HG02610 (cell line): Measurements from ENCODE around the gene MIEF2.
"Not testable (repeated sequence)": the region's sequence is repeated elsewhere in the genome, so short reads cannot be mapped to it uniquely, and the experiment has no call there.

Experiments
- ATAC-seq: cut with Tn5 transposase; IDR thresholded peaks from one replicate; pipeline ENCODE4 v1.9.1; 2021; ENCODE audit warnings: mild to moderate bottlenecking, moderate library complexity; ENCODE audit not compliant: unreplicated experiment

Gene MIEF2, protein sequence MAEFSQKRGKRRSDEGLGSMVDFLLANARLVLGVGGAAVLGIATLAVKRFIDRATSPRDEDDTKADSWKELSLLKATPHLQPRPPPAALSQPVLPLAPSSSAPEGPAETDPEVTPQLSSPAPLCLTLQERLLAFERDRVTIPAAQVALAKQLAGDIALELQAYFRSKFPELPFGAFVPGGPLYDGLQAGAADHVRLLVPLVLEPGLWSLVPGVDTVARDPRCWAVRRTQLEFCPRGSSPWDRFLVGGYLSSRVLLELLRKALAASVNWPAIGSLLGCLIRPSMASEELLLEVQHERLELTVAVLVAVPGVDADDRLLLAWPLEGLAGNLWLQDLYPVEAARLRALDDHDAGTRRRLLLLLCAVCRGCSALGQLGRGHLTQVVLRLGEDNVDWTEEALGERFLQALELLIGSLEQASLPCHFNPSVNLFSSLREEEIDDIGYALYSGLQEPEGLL

DNA sequence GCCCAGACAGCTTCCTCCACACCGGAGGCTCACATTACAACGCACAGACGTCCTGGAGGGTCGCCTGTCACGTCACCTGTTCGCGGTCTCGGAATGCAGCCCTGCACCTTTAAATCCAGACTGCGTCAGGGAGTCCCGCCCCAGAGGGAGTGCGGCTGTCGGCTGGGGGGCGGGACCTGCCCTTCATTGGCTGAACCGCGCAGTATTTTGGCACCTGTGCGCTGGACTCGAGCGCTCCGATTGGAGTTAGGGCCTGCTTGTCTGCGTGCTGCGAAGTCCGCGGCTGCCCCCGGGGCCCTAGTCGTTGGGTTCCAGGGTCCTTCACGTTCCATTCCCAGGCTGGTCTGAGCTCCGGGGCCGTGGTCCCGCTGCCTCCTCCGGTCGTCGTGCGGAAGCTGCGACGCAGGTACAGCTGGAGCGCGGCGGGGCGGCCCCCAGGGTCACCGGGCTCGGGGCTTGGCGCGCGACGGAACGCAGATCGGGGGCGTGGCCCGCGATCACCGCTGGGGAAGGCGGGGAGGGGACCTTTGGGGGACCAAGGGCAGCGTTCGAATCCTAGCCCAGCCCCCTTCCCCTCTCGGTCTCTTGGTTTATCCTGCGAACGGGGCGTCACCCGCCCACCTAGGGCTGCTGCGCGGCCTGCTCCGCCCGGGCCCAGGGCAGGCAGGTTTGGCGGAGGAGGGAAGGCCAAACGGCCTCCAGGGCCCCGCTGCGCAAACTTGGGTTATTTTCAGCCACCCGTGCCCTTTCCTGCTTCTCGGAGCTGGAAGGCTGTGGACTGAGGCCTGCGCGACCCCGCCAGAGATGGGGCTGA, at the start of gene MIEF2:
Gene MIEF2 (plus strand): TSS at position 331 of the 814 bp plus-strand sequence. CDS start 2,059 bp downstream, outside the sequence.
- peak; percentile 85 for ATAC-seq

DNA sequence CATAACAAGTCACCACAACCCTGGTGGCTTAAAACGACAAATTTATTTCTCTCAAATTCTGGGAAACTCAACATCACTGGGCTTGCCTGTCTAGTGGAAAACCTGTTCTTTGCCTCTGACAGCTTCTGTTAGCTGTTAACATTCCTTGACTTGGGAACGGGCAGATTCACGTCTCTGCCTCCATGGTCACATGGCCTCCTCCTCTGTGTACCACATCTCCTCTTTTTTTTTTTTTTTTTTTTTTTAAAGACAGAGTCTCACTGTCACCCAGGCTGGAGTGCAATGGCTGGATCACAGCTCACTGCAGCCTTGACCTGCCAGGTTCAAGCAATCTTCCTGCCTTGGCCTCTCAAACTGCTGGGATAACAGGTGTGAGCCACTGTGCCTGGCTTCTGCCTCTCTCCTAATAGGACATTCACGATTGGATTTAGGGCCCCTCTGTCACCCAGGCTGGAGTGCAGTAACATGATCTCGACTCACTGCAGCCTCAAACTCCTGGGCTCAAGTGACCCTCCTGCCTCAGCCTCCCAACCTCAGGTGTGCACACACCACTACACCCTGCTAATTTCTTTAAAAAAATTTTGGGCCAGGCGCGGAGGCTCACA, 46.7 kb upstream of the MIEF2 start:
- no peak for ATAC-seq

DNA sequence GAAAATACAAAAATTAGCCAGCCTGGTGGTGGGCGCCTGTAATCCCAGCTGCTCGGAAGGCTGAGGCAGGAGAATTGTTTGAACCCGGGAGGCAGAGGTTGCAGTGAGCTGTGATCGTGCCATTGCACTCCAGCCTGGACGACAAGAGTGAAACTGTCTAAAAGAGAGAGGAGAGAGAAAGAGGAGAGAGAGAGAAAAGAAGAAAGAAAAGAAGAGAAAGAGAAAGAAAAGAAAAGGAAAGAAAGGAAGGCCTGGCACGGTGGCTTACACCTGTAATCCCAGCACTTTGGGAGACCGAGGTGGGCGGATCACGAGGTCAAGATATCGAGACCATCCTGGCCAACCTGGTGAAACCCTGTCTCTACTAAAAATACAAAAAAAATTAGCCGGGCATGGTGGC, 43.6 kb upstream of the MIEF2 start:
- ATAC-seq, result not testable (repeated sequence)

DNA sequence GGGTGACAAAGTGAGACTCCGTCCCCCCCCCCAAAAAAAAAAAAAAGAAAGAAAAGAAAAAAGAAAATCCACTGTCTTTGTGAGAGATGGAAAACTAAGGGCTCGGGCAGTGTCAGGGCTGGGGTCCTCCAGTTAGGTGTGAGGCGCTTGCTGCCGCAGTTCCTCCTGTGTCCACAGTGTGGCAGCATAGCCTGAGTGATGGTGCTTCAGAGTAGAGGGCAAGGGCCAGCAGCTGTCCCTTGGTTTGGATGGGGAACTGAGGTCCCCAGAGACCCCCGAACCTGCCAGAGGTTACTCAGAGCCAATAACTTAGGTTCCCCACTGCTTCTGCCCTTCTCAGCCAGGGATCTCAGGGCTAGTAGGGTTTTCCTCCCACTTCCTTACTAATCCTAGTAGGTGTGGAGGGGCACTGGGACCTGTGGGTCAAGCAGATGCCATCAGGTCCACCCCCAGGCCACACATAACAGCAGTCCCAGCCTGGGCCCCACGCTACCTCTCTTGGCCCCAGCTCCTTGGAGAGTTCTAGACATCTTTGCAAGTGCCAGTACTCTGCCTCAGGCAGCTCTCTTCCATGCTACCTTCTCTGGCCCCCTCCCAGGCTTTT, 42.9 kb upstream of the MIEF2 start:
- ATAC-seq, result no peak

DNA sequence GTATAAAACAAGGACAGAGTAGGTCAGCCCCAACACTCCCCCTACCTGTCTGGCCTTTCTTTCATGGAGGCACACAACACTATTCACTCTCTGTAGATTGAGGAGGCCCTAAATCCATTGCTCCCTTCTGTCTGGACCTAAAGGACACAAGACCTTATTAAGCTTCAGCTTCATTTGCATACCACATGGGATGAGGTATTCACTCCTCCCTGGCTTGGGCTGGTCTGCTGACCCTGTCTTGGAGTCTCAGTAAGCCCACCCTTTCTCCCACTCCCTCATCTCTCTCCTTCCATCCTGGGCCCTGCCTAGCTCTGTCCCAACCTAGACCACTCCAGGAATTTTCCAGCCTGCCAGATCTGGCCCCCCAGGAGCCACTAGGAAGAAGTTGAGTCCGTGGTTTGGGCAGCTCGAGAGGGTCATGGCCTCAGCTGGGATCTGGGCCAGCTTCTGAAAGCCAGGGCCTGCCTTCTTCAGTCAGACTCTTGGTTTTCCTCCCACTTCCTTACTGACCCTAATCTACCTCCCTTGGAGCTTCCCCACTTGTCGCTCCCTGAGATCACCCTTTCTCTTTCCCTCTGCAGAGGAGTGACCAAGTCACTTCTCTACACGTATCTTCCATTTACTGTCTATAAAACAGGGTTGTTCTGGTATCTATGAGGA, 41.6 kb upstream of the MIEF2 start:
- ATAC-seq, result no peak

DNA sequence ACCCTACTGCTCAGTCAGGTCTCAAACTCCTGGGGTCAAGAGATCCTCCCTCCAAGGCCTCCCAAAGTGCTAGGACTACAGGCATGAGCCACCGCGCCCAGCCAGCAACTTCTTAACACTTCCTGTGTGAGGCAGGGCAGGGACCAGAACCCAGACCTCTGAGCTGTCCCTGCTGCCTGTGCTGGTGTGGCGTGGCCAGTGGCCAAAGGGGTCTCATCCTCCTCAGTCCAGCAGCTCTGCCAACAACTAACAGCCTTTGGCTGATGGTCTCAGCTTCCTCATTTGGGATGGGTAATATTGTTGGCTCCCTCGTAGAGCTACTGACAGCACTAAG, 36.4 kb upstream of the MIEF2 start:
- no peak for ATAC-seq

DNA sequence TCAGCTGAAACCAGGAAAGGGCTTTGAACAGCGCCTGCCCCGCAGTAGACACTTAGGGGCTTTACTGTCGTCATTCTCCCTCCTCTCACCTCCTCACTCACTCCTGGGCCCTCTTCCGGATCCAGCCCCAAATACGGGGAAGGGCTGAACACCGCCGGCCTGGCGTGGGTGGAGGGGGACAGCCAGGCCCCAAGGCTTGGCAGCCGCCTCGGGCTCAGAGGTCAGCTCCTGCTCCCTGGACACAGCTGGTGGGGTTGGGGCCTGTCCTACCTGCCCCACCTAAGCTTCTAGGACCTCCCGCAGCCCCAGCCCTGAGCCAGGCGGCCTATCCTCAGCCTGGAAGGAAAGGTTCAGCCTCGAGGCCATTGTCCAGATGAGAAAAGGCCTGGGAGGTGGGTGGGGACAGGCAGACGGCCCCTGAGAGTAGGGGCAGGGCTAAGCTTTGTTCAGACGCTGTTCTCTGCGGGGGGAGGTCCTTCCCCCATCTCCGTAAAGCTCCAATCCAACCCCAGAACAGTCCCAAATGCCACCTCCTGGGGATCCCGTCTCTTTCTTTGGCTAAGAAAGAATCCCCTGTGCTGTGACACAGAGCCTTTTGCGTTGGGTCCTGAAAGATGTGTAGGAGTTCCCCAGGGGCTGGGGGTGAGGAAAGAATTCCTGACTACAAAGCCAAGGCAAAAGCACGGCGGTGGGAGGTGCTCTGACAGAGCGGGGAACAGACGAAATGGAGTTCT, 35.9 kb upstream of the MIEF2 start:
- ATAC-seq, result no peak

DNA sequence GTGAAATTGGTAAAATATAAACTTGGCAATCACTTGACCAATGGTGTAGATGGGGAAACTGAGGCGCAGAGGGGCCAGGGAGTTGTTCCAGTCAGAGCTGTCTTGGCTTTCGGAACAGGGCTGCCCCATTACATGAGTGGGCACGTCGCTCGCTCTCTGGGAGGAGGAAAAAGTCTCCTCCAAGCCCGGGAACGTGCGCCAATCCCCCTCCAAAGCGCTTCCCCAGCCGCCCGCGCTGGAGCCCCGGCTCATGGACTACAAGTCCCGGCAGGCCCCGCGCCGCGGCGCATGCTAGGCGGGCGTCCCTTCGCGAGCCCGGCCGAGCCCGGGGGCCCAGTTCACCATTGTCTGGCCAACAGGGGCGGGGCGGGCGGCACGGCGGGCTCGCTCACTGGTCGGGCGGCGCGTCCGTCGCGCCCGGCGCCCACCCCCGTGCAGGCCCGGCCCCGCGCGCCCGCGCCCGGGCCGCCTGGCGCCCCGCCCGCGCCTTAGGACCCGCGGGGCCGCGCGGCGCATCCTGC, 35.3 kb upstream of the MIEF2 start, which contains the start of gene LLGL1:
Gene LLGL1 (plus strand): TSS at position 515 of the 521 bp plus-strand sequence. CDS start 48 bp downstream, outside the sequence.
- peak; percentile 92 for ATAC-seq

DNA sequence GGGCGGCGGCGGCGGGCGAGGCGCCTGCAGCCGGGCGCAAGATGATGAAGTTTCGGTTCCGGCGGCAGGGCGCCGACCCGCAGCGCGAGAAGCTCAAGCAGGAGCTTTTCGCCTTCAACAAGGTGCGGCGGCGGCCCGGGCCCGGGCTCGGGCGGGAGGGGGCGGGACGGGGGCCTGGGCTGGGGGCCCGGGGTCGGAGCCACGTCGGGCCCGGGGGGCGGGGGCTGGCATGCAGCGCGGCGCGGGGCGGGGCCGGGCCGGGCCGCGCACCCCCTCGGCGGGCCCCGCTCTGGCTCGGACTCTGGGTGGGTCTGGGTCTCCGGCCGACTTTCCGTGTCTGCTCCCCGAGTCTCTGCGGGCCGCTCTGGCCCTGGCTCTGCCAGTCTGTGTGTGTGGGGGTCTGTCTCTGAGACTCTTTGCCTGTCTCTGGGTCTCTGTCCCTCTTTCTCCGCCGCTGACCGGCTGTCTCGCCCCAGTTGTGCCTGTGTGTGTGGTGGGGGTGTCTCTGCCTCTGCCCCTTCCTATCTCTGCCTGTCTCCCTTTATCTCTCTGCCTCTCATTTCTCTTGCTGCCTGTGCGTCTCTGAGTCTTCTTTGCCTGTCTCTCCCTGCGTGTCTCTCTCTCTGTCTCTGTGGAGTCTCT, 34.7 kb upstream of the MIEF2 start:
- no peak for ATAC-seq

DNA sequence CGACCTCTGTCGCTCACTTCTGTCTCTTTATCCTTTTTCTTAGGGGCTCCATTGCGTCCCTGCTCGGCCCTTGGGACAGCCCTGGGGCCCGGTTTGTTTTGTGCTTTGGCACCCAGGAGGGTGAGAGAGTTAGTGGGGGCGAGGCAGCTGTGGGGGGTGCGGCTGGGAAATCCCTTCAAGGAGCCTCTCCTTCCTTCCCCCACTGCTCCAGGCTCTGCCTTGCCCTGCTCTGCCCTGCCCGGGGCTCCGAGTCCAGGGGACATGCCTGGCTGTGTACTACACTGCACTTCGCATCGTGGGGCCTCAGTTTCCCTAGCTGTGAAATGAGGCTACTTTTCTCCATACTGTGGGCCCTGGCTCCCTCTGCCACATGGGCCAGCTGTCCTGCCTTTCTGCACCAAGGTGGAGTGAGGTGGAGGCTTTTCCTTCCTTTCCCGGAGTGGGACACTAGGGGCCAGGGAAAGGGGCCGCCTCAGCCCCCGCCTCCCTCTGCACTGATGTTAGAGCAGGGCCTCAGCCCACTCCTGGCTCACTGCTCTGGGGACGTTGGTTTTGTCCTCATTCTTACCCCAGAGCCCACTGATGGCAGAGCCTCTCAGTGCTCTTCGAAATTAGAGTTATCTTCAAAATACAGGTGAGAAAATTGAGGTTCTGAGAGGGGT, 34.0 kb upstream of the MIEF2 start:
- no peak for ATAC-seq

DNA sequence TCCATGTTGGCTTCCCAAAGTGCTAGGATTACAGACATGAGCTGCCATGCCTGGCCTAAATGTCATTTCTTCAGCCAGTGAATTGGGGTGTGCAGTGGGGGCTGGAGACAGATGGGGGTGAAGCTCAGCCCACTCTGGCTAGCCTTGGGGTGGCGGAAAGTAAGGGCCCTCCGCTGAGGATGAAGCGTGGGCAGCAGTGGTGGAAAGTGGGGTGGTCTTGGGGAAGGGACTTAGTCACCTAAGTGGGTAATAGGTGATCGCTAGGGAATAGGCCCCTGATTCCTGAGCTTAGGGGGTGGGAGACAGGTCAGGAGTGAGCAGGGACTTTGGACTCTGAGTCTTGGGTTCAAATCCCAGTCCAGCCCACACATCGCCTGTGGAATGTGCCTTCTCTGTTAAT, 32.8 kb upstream of the MIEF2 start:
- ATAC-seq, result no peak

DNA sequence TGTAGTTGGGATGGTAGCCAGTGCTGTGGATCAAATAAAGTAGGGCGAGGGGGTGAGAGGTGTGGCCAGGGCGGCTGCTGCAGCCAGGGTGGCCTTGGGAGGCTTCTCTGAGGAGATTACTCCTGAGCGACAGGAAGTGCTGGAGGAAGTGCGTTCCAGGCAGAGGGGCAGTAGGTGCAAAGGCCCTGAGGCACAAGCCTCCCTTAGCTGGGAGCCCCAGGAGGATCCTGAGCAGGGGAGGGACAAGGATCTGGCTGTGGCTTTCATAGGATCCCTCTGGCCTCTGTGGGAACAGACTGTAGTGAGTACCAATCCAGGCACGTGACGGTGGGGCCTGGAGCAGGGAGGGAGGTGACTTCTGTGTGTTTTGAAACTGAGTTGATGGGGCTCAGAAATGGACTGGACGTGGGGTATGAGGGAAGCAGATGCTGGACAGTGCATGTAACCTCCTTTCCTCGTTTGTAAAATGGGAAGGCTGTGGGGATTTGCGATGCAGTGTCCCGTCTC, 32.2 kb upstream of the MIEF2 start:
- ATAC-seq, result no peak

DNA sequence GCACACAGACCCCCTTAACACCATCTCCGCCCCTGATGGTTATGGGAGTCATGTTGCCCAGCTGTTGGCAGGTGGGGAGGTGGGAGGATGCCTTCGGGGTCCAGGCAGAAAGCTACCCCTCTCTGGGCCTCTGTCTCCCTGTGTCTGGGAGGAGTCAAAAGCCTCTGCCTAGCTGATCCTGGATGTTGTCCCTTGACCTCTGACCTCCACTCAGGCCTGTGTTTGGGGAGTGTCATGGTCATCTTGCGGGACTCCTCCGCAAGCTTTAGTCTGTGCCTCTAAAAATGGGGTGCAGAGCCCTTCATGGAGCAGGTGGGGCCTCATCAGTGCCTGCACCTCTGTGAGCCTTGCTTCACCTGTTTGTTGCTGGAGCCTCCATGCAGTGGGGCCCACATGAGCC, 31.2 kb upstream of the MIEF2 start:
- no peak for ATAC-seq

DNA sequence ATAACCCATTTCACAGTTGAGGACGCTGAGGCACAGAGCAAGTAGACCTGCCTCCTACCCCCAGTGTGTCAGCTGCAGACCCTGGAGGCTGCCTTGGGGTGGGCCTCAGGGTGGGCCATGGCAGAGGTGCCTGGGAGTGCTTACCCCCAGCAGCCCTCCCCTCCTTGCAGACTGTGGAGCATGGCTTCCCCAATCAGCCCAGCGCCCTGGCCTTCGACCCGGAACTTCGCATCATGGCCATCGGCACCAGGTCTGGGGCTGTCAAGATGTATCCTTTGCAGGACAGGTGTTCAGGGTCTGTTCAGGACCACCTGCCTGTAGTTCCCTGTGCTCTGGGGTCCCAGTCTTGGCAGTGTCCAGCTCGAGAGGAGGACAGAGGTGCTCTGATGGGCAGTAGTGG, 30.7 kb upstream of the MIEF2 start:
- no peak for ATAC-seq

DNA sequence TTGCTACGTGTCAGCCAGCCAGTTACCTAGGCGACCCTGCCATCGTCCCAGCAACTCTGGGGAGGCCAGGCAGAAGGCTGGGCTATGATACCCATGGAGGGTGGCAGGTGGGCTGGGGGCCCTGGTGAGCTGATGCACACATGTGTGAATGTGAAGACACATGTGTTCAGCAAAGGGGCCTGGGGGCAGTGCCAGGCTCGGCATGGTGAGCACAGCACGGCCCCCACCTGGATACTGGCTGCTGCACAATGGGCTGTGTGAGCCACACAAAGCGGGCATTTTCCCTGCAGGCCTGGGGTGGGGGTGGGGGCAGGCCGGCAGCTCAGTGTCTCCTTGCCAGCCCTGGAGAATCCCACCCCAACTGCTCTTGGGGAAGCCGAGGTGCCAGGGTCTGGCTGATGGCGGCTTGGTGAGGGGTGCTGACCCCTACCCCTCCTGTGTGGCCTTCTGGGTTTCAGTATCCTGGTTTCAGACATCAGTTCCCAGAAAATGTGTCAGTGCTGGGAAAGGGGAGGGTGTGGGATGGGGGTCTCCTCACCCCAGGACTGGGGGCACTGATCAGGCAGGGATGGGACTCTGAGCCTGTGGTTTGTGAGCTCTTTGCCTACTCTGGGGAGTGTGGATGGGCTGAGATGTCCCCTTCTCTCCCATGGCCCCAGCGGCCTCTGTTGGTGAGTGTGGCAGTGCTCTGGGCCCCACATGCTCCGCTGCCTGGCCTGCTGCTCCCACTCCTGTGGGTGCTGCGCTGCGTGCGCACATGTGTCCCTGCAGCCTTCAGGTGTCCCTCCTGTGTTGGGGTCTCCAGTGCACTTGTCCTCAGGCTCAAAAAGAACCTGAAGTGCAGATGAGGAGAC, 29.9 kb upstream of the MIEF2 start:
- no peak for ATAC-seq

DNA sequence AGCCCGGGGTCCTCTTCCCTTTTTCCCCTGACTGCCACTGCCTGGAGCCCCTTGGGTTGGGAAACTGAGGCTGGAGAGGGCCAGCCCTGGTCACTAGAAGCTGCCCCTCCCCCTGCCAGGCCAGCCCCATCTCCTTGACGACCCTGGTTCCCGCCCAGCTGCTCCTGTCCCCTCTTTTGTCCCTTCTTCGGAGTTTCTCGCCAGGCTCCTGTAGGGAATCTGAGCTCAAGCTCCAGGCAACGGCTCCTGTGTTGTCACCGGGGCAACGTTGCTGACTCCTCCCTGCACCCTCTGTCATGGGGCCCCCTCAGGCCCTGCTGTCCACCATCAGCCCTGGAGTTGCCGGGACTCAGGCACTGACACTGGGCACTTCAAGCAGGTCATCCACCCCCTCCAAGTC, 29.3 kb upstream of the MIEF2 start:
- no peak for ATAC-seq

DNA sequence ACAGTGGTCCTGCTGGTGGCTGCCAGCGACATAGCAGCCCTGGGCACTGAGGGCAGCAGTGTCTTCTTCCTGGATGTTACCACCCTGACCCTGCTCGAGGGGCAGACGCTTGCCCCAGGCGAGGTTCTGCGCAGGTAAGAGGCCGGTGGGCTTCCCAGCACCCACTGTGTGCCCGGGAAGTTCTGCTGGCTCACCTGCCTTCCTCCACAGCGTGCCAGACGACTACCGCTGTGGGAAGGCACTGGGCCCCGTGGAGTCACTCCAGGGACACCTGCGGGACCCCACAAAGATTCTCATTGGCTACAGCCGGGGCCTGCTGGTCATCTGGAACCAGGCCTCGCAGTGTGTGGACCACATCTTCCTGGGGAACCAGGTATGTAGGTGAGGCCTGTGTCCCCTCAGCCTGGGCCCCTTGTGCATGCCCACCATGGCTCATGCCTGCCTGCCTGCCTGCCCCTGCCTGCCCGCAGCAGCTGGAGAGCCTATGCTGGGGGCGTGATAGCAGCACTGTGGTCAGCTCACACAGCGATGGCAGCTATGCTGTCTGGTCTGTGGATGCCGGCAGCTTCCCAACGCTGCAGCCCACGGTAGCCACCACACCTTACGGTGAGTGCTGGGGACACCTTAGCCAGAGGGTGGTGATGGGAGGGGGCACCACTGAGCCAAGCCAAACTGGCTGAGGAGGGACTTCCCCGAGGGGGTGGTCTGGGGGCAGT, 26.5 kb upstream of the MIEF2 start:
- no peak for ATAC-seq
